Measurements from ENCODE around the gene TBC1D22A. TPM values are rescaled to one million over a fixed set of nuclear protein-coding genes. Genes with fewer than 3 reads are reported as not detected.

Gene TBC1D22A
- polyA plus RNA-seq, 1 donor from 2014 or later, result 9.3 TPM

DNA sequence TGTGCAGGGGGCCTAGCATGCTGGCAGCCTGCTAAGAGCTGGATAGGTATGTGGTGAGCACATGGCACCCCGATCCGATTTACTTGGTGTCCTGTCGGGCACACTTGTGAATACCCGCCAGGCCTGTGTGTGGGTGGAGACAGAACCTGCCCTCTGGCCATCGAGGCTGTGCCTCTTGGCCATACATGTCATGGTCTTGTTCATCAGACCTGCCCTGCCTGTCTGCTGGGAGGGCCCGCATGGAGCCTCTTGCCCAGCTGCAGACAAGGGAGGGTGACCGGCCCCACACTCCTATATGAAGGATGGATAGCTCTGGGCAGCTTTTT lies 310.2 kb downstream of the TBC1D22A start:
- no peak overlapping the region for H3K4me2 ChIP-seq (ENCODE audit: low read length)
- no peaks in the 10 kb centered on the region for H3K79me2 ChIP-seq (replicated peaks; ENCODE audit: insufficient read depth, low read length)
- H3K4me3 ChIP-seq (ENCODE audit: low read length), result no peak overlapping the region
- no peaks in the 10 kb centered on the region for H3K9me3 ChIP-seq (ENCODE audit: low read length)
- H4K20me1 ChIP-seq (ENCODE audit: insufficient read depth), result no peaks in the 10 kb centered on the region
- H3K9ac ChIP-seq (ENCODE audit: low read length), result no peak overlapping the region
- H3K36me3 ChIP-seq (ENCODE audit: insufficient read depth, low read length), result no peaks in the 10 kb centered on the region
- TF ChIP-seq POLR2AphosphoS5 (IDR thresholded peaks at IDR 0.05) (no peak), MXI1 (conservative IDR thresholded peaks at IDR 0.05; ENCODE audit: poor library complexity, severe bottlenecking) (no peak), REST (IDR thresholded peaks at IDR 0.05; ENCODE audit: borderline replicate concordance) (no peak), EZH2 (IDR thresholded peaks at IDR 0.05; ENCODE audit: borderline replicate concordance, insufficient read depth, low read length, poor library complexity, severe bottlenecking) (no peak), TAF1 (IDR thresholded peaks at IDR 0.05; ENCODE audit: low read depth) (no peak), RAD21 (conservative IDR thresholded peaks at IDR 0.05) (no peak), SMC3 (conservative IDR thresholded peaks at IDR 0.05; ENCODE audit: poor library complexity) (no peak), EP300 (conservative IDR thresholded peaks at IDR 0.05; ENCODE audit: poor library complexity, severe bottlenecking) (no peak)
- TF ChIP-seq, protein P1, sequence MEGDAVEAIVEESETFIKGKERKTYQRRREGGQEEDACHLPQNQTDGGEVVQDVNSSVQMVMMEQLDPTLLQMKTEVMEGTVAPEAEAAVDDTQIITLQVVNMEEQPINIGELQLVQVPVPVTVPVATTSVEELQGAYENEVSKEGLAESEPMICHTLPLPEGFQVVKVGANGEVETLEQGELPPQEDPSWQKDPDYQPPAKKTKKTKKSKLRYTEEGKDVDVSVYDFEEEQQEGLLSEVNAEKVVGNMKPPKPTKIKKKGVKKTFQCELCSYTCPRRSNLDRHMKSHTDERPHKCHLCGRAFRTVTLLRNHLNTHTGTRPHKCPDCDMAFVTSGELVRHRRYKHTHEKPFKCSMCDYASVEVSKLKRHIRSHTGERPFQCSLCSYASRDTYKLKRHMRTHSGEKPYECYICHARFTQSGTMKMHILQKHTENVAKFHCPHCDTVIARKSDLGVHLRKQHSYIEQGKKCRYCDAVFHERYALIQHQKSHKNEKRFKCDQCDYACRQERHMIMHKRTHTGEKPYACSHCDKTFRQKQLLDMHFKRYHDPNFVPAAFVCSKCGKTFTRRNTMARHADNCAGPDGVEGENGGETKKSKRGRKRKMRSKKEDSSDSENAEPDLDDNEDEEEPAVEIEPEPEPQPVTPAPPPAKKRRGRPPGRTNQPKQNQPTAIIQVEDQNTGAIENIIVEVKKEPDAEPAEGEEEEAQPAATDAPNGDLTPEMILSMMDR (IDR thresholded peaks at IDR 0.05; ENCODE audit: poor library complexity, severe bottlenecking), result no peak
- no peak overlapping the region for H2AFZ ChIP-seq (ENCODE audit: low read depth, low read length)
- H3K9me2 ChIP-seq (ENCODE audit: insufficient read depth, low read length), result no peaks in the 10 kb centered on the region
- H3K27me3 ChIP-seq (ENCODE audit: insufficient read depth, low read depth, low read length), result no peaks in the 10 kb centered on the region
- no peak overlapping the region for H3K27ac ChIP-seq (ENCODE audit: low read length)
- no peaks in the 10 kb centered on the region for H3F3A ChIP-seq (ENCODE audit: insufficient read depth, low read length, poor library complexity, severe bottlenecking)

- Histone ChIP-seq H3K9me3 (ENCODE audit: low read length) (no peaks in the 10 kb centered on the region), H4K20me1 (ENCODE audit: insufficient read depth) (no peaks in the 10 kb centered on the region)
- TF ChIP-seq, protein P1 (IDR thresholded peaks at IDR 0.05; ENCODE audit: poor library complexity, severe bottlenecking), result no peak
- TF ChIP-seq EP300 (conservative IDR thresholded peaks at IDR 0.05; ENCODE audit: poor library complexity, severe bottlenecking), result no peak
- TF ChIP-seq RAD21 (conservative IDR thresholded peaks at IDR 0.05), result no peak
- TF ChIP-seq MXI1 (conservative IDR thresholded peaks at IDR 0.05; ENCODE audit: poor library complexity, severe bottlenecking), result no peak
- TF ChIP-seq SMC3 (conservative IDR thresholded peaks at IDR 0.05; ENCODE audit: poor library complexity), result no peak
- no peak for TF ChIP-seq EZH2 (IDR thresholded peaks at IDR 0.05; ENCODE audit: borderline replicate concordance, insufficient read depth, low read length, poor library complexity, severe bottlenecking)
- no peak for TF ChIP-seq POLR2AphosphoS5 (IDR thresholded peaks at IDR 0.05)
- no peak for TF ChIP-seq TAF1 (IDR thresholded peaks at IDR 0.05; ENCODE audit: low read depth)
- no peak for TF ChIP-seq REST (IDR thresholded peaks at IDR 0.05; ENCODE audit: borderline replicate concordance)
Measured at GRCh38 chr22:47073075-47073474, 310.6 kb downstream of the TBC1D22A start.

More at GRCh38 chr22:47073075-47073474, 310.6 kb downstream of the TBC1D22A start:
- Histone ChIP-seq H3K36me3 (ENCODE audit: insufficient read depth, low read length) (no peaks in the 10 kb centered on the region), H3K79me2 (replicated peaks; ENCODE audit: insufficient read depth, low read length) (no peaks in the 10 kb centered on the region), H3K27me3 (ENCODE audit: insufficient read depth, low read depth, low read length) (no peaks in the 10 kb centered on the region), H3K27ac (ENCODE audit: low read length) (no peak overlapping the region), H3F3A (ENCODE audit: insufficient read depth, low read length, poor library complexity, severe bottlenecking) (no peaks in the 10 kb centered on the region), H3K9ac (ENCODE audit: low read length) (no peak overlapping the region), H3K4me2 (ENCODE audit: low read length) (no peak overlapping the region), H3K4me3 (ENCODE audit: low read length) (no peak overlapping the region), H3K9me2 (ENCODE audit: insufficient read depth, low read length) (no peaks in the 10 kb centered on the region), H2AFZ (ENCODE audit: low read depth, low read length) (no peak overlapping the region)
